GM19351 (cell line): ENCODE data around the gene TGFBR3L.

Source experiments
- ATAC-seq: cut with Tn5 transposase; IDR thresholded peaks from one replicate; pipeline ENCODE4 v1.9.1; 2021; ENCODE audit warnings: mild to moderate bottlenecking, moderate library complexity; ENCODE audit not compliant: unreplicated experiment

Gene TGFBR3L

DNA sequence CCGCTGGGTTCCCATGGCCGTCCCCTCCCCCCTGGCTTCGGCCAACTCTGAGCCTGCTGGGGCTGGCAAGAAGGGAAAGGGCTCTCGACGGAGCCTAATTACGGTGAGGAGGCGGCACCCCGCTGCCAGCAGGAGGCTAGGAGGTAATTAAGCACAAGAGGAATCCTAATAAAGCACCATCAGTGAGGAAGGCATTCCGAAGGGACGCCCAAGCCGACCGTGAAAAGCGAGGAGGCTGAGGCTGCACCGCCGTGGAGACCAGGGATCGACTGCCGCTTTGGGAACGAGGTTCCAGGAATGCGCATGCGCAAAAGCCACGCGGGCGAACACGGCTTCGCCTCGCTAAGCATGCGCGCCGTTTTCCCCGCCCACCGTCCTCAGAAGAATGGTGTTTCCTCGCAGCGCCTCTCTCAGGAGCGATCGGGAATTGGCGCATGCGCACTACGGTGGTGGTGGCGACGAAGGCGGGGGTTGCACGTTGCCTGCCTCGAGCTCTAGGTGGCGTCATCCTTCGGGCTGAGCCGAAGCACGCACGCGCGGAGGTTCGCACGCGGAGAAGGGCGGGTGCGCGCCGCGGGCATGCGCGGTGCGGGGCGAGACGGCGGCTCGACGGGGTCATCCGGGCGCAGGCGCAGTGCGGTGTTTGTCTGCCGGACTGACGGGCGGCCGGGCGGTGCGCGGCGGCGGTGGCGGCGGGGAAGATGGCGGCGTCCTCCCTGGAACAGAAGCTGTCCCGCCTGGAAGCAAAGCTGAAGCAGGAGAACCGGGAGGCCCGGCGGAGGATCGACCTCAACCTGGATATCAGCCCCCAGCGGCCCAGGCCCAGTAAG, 11.2 kb upstream of the TGFBR3L start, which contains the start of gene MAP2K7:
TSS of gene MAP2K7 (plus strand) at position 634 of the 830 bp plus-strand sequence. CDS start at position 702, 68 bp downstream.
- peak; percentile 80 for ATAC-seq

DNA sequence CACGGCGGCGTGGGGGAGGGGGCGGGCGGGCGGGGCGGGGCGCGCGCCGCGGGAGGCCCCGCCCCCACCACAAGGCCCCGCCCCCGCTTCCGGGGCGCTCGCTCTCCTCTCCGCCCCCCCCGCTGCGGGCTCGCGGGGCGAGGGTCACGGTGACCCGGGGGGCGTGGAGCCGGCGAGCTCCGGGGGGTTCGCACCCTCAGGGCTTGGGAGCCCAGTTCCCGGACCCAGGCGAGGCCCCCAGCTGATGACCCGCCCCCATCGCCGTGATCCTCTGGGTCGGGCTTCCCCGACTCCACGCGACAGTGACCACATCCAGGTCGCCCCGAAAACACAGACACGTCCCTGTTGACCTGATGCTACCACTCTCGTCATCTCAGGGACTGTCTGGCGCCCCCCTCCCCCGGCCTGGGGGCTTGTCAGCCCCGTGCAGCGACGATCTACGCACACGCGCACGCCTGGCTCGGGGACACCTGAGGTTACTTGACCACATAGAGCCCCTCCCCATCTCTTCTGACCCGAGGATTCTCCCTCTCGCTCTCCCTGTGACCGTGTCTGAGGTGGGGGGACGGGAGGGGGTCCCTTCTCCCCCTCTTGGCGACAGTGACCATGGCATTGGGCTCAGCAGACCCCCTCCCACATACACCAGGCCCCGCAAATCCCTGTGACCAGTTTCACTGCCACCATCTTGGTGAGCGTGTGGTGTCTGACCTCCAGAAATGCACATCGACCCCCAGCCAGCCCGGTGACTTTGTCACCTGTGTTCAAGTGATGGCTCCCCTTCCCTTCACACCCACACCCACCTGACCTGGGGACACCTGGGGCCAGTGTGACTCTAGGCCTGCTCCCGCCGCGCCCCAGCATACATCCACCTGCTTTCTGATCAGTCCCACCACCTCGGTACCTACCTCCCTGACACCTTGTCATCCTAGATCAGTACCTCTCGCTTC, 10.3 kb upstream of the TGFBR3L start:
- ATAC-seq, result peak; percentile 31

DNA sequence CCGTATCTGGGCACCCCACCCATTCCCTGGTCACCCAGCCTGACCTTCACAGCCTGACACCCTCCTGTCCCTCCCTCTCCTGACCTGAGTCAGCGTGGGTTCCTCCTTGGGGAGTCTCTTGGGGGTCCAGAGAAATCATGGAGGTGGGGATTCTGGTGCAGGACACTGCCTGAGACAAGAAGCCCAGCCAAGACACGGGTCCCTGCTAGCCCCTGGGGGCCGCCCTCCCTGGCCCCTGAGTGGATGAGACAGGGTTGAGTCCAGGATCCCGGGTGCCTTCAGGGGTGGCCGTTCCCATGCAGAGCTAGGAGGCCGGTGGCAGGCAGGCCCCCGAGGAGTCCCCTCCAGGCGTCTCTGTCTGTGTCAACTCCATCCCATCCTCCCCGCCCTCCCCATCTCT, 9.4 kb upstream of the TGFBR3L start:
- ATAC-seq, result no peak

DNA sequence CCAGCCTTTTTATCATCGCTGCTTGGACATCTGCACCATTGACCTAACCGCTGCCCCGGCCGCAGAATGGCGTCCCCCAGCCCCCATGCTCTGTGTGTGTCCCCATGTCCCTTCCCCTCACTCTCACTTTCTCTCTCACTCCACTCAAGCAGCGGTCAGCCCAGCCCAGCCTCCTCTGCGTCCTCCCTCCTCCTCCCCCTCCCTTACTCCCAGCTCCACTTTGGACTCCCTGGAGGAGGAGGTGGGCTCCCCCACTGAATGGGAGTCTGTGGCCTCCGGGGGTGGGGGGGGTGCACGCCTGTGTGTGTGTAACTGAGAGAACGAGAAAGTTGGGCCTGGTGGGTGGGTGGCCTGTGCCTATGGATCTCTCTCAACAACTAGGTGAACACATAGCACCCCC, 8.8 kb upstream of the TGFBR3L start:
- ATAC-seq, result no peak

DNA sequence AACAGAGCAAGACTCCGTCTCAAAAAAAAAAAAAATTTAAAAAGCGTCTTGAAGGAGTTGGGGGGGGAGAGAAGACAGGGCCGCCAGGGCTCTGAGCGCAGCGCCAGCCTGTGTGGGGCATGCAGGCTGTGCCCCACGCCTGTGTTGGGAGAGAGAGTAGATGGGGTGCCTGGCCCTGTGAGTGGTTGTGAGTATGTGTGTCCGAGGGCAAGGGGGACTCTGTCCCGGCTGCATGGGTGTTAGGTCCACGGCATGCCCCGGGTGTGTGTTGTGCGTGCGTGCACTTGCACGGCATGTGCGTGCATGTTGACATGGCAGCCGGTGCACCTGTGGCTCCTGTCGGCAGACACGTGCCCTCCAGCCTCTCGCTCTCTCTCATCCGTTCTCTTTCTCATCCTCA, 7.5 kb upstream of the TGFBR3L start:
- ATAC-seq, result no peak

DNA sequence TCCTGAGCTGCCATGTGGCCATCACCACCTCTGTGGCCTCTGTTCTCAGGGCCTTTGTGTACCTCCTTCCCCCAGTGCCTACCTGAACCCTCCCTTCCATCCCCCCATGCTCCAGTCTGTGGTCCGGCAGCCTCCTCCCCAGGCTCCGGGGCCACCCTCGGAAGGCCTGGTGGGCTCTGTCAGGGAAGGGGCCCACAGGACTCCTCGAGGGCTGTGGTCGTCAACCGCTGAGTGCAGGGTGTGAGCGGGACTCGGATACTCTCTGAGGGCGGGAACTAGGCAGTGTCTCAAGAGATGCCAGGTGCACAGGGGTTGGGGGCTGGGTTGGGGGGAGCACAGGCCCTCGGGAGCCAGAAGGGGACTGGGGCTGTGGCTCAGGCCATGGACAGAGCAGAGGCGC, 7.1 kb upstream of the TGFBR3L start:
- no peak for ATAC-seq

DNA sequence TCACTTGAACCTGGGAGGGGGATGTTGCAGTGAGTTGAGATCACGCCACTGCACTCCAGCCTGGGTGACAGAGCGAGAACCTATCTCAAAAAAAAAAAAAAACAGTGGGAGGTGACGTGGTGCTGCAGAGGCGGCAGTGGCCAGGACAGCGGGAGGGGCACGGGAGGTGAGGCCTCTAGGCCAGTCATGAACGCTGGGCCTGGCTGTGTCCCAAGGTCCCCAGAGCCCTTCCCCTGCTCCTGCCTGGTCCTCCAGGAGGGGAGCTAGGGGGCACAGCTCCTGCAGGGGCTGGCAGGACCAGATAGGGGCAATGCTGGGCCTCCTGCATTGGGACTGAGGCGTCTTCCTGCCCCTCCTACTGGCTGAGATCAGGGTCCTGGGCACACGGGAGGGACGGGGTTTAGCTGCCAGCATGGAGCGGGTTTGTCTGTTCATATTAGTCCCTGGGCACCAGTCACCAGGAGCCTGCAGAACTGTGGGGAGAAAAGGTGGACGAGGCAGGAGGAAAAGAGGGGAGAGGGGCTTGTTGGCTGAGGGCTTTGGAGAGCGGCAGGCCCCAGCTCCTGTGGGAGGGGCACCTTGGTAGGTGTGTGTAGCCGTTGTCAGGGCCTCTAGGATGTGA, 6.4 kb upstream of the TGFBR3L start:
- no peak for ATAC-seq

DNA sequence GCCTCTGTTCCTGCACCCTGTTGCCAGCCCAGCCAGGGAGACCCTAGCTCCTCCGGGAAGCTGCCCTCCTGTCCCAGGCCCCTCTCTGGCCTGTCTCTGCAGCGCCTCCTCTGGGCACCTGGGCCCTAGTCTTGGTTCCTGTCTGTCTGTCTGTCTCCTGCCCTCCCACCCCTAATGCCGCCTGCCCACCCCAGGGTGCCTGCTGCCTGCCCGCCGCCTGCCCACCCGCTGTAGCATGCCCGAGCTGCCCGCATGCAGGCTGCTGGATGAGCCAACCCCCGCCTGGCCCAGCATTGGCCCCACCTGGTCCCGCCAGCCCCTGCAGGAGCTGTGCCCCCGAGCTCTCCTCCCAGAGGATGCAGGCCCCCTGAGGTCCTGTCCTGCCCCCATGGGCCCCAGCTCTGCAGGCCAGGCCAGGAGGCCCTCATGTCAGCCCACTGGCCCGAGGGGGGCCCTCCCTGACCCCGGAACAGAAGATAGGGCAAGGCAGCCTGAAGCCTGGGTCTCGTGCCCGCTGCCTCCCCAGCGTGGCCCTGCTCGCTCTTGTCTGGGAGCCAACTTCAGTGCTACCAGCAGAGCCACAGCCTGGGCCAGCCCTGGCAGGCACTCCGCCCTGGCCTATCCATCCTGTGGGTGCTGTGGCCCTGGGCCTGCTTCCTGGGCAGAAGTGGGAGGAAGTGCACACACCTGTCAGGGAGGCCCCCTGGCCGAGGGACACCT, 5.7 kb upstream of the TGFBR3L start:
- no peak for ATAC-seq

DNA sequence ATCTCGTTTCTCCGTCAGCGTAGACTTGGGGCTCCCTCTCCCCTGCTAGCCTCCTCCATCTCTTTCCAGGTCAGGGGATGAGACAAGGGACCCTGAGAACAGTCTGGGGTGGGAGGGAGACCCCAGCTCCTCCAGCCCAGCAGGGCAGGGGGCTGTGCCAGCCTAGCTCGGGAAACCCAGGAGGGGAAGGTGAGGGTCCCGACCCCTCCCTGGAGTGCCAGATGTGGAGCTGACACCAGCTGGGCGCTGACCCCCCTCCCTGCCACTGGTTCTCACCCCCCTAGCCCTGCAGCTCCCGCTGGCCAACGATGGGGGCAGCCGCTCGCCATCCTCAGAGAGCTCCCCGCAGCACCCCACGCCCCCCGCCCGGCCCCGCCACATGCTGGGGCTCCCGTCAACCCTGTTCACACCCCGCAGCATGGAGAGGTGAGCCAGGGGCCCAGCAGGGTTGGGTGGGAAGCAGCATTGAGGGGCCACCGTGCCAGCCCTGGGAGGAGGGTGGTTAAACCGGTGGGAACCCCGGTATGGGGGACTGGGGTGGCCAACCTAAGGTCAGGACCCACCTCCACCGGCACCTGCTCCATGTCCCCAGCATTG, 5.1 kb upstream of the TGFBR3L start:
- no peak for ATAC-seq

DNA sequence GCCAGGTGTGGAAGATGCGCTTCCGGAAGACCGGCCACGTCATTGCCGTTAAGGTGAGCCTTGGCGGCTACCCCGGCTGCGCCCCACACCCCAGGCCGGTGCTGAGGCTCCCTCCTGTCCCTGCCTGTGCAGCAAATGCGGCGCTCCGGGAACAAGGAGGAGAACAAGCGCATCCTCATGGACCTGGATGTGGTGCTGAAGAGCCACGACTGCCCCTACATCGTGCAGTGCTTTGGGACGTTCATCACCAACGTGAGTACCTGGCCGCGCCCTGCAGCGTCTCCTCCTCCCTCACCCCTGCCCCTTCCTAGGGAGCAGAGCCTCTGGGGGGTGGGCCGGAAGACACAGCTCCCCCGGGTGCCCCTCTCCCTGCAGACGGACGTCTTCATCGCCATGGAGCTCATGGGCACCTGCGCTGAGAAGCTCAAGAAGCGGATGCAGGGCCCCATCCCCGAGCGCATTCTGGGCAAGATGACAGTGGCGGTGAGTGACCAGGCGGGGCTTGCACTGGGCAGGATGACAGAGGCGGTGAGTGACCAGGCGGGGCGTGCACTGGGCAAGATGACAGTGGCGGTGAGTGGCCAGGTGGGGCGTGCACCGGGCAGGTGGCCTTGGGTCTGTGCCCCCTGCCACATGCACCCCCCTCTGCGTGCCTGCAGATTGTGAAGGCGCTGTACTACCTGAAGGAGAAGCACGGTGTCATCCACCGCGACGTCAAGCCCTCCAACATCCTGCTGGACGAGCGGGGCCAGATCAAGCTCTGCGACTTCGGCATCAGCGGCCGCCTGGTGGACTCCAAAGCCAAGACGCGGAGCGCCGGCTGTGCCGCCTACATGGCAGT, 4.1 kb upstream of the TGFBR3L start:
- no peak for ATAC-seq

DNA sequence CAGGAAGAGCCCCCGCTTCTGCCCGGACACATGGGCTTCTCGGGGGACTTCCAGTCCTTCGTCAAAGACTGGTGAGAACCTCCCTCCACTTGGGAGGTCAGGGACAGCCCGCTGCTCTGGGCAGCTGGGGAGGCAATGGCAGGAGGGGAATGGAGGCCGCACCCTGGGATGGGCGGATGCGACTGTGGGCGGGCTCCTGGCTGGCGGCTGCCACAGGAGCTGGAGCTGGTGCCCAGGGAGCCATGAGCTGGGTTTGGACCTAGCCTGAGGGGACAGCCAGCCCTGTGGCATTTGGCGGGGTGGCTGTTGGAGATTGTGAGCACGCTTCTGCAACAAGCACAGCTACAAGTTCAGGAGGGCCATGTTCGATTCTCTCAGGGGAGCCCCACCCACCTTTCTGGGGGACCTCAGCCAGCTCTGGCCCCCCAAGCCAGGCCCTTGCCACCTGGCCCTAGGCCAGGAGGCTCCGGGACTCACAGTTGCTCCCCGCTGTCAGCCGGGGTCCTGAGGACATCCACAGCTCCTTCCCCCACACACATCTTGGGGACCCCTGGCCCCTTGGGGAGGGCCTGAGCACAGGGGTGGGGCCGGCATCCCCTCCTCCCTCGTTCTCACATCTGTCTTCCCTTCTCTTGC, 3.0 kb upstream of the TGFBR3L start:
- no peak for ATAC-seq

DNA sequence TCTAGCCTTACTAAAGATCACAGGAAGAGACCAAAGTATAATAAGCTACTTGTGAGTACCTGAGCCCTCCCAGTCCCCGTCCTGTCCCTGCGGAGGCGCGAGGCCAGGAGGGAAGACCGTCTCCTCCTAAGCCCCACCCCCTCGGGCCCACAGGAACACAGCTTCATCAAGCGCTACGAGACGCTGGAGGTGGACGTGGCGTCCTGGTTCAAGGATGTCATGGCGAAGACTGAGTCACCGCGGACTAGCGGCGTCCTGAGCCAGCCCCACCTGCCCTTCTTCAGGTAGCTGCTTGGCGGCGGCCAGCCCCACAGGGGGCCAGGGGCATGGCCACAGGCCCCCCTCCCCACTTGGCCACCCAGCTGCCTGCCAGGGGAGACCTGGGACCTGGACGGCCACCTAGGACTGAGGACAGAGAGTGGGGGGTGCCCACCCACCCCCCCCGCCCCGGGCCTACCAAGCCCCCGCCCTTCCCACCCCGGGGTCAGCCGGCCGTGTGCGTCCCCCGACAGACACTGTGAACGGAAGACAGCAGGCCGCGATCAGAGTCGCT, 2.4 kb upstream of the TGFBR3L start:
- ATAC-seq, result no peak

DNA sequence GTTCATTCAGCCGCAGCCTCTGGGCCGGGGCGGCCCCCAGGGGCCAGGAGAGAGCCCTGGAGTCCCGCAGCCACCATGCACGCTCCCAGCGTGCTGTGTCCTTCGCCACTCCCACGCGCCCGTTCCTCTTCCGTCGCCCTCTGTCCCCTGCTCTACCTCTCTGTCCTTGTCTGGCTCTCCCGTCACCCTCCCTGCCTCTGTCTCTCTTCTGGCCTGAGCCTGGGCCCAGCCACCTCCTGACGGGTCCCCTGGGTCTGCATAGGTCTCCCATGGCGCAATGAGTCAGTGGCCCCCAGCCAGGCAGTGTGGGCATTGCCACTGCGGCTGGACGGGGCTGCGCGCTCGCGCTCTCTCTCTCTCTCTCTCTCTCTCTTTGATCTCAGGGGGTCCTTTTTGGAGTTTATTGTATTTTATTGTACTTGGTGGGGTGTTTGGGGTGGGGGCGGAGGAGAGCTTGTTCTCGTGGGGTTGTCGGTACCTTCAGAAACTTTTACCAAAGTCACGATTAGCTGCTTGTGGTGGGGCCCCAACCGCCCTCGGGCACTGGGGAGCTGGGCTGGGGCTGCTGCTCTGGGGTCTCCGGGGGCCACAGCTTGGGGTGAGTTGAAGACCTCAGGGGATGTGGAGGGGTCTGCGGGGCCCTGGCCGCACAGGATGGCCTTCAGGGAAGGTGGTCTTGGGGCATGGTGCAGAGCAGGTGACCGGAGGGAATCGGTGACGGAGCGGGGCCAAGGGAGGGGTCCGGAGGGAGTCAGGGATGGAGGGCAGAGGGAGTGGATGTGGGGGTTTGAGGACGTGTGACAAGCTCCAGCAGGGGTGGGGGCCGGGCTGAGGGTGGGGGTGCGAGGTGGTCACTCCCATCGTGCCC, 1.7 kb upstream of the TGFBR3L start:
- ATAC-seq, result no peak

DNA sequence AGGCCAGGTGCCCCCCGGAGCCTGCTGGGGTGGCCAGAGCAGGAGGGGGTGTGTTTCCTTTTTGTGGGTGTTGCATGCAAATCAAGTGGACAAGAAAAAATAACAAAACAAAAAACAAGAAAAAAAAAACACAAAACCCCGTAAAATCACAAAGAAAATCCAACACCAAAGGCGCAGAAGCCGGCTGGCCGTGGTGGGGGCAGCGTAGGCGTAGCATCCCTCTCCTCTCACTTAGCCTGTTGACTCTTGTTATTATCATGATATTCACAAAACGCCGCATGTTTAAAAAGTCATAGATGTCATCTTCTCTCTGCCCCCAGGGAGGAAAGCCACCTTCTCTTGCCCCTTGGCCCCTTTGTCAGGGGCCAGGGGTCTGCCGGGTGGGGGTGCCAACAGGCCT, 978 bp upstream of the TGFBR3L start:
- ATAC-seq, result no peak

DNA sequence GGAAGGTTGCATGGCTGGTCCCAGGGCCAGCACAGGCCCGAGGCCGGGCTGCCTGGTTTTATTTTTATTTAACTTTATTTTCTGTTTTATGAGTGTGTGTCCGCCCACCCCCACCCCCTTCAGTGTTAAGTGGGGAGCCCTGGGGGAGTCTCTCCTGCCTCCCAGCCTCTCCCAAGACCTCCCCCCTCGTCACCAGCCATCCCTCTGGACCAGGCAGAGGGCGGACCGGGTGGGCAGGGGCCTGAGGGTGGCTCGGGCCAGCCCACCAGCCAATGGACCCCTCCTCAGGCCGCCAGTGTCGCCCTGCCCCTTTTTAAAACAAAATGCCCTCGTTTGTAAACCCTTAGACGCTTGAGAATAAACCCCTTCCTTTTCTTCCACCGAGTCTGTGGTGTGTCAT, 531 bp upstream of the TGFBR3L start:
- ATAC-seq, result no peak

DNA sequence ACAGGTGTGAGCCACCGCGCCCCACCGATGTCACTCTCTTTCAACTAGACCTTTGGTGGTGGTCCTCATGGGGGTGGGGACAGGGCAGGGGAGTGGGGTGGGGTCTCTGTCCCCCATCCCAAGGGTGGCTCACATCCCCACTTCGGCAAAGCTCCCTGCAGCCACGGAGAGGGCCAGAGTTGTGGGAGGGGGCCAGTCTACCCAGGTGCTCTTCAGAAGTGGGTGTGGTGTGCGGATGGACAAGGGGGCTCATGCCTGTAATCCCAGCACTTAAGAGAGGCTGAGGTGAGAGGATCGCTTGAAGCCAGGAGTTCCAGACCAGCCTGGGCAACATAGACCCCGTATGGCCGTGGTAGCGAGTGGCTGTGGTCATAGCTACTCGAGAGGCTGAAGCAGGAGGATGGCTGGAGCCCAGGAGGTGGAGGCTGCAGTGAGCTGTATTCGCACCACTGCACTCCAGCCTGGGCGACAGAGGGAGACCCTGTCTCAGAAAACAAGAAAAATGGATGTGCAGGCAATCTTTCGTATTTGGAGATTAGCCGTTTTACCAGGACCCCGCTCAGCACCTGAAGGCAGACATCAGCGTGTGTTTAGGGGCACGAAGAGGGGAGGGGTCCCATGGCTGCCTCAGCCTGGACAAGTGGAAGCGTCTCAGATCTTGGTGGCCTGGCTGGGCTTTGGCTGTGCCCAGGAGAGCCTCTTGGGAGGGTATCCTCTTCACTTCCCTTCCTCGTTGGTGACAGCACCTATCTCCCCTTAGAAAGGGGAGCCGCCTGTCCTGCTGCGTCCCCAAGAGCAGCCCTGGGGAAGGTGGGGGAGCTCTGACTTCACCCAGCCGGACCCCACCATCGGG, 846 bp downstream of the TGFBR3L start:
- no peak for ATAC-seq
